Endothelial cell of umbilical vein (primary cell): ENCODE results near the gene RYR2. TPM values are rescaled to one million over a fixed set of nuclear protein-coding genes. Genes with fewer than 3 reads are reported as not detected.

Experiments
- BruUV-seq: library from RNA; stranded (reverse); fragments of 400-500 nt; replicated peaks from 2 replicates; lab custom pipeline; 2021; lab: Mats Ljungman, UMichigan
- CTCF ChIA-PET: fragments of 300-600, 350-600 bp; sonication (Branson Sonifier 250); formaldehyde crosslinking; loops from one replicate; lab custom pipeline; 2021; ENCODE audit warnings: antibody characterized with exemption, inconsistent platforms; lab: Charles Lee
- POLR2A ChIA-PET: fragments of 300-600, 350-600 bp; sonication (Branson Sonifier 250); formaldehyde crosslinking; loops from one replicate; lab custom pipeline; 2021; ENCODE audit warnings: antibody characterized with exemption, inconsistent platforms; lab: Charles Lee
- DNase-seq: peaks from one replicate; pipeline ENCODE4 v3.0.0-alpha.2; 2011; ENCODE audit warnings: low read depth, low spot score
- FAIRE-seq: peaks from 2 replicates; lab custom pipeline; 2011; peaks lifted over from hg19 to GRCh38; lab: Jason Lieb, UNC
- H2AFZ ChIP-seq: 2 replicates; pipeline ENCODE4 v1.6.0; 2012; ENCODE audit warnings: low read depth, low read length, control low read depth, inconsistent platforms
- H3K27ac ChIP-seq: 2 replicates; pipeline ENCODE4 v1.5.1; 2011; ENCODE audit warnings: low read depth, mild to moderate bottlenecking, control low read depth, low read length, moderate library complexity; ENCODE audit not compliant: insufficient read depth
- H3K27me3 ChIP-seq, 2 experiments: 2 replicates each; pipeline versions ENCODE4 v1.6.0 to v1.6.1; 2011; ENCODE audit warnings: low read length in 2 of 2, mixed read lengths in 1 of 2; ENCODE audit not compliant: control insufficient read depth in 2 of 2, insufficient read depth in 2 of 2
- H3K36me3 ChIP-seq, 2 experiments: 2 replicates in 1 of 2; 3 replicates in 1 of 2; pipeline ENCODE4 v1.5.1; 2011; ENCODE audit warnings: low read length in 2 of 2, mild to moderate bottlenecking in 1 of 2, moderate library complexity in 1 of 2; ENCODE audit not compliant: control insufficient read depth in 2 of 2, insufficient read depth in 2 of 2; ENCODE audit errors: extremely low read depth in 1 of 2
- H3K4me1 ChIP-seq: 3 replicates; pipeline ENCODE4 v1.5.1; 2011; ENCODE audit warnings: mild to moderate bottlenecking, low read length; ENCODE audit not compliant: control insufficient read depth, insufficient read depth; ENCODE audit errors: extremely low read depth
- H3K4me2 ChIP-seq: 2 replicates; pipeline ENCODE4 v1.6.1; 2011; ENCODE audit warnings: low read length, control low read depth, mixed read lengths; ENCODE audit not compliant: insufficient read depth
- H3K4me3 ChIP-seq, 3 experiments: fragments of 200-600 bp in 1 of 3; sonication (generic), shearing (Covaris generic) in 1 of 3; replicated peaks in 1 of 3; 2 replicates each; pipeline ENCODE4 v1.5.1; 2011 to 2016; ENCODE audit warnings: control low read depth in 3 of 3, low read length in 3 of 3, mild to moderate bottlenecking in 2 of 3, inconsistent platforms in 1 of 3, low read depth in 1 of 3, moderate library complexity in 1 of 3; ENCODE audit not compliant: insufficient read depth in 1 of 3
- H3K79me2 ChIP-seq: 2 replicates; pipeline ENCODE4 v1.6.0; 2012; ENCODE audit warnings: low read length, inconsistent platforms; ENCODE audit not compliant: control insufficient read depth, insufficient read depth
- H3K9ac ChIP-seq: replicated peaks from 2 replicates; pipeline ENCODE3; 2011; ENCODE audit warnings: low read length, control low read depth; ENCODE audit not compliant: insufficient read depth; ENCODE audit errors: extremely low read depth
- H3K9me1 ChIP-seq: replicated peaks from 3 replicates; pipeline ENCODE4 v1.6.0; 2011; ENCODE audit warnings: mild to moderate bottlenecking, low read length; ENCODE audit not compliant: control insufficient read depth, insufficient read depth; ENCODE audit errors: extremely low read depth
- H3K9me3 ChIP-seq: replicated peaks from 2 replicates; pipeline ENCODE4 v1.5.1; 2012; ENCODE audit warnings: low read length, inconsistent platforms; ENCODE audit not compliant: control insufficient read depth, insufficient read depth
- H4K20me1 ChIP-seq: replicated peaks from 2 replicates; pipeline ENCODE3; 2011; ENCODE audit warnings: mild to moderate bottlenecking, low read length; ENCODE audit not compliant: control insufficient read depth, insufficient read depth; ENCODE audit errors: extremely low read depth
- CTCF ChIP-seq, 2 donors: IDR thresholded peaks; 1 replicate in 1 of 2; 2 replicates in 1 of 2; pipeline ENCODE4 v1.5.1; 2011; ENCODE audit warnings: low read length in 2 of 2, mild to moderate bottlenecking in 2 of 2, moderate library complexity in 2 of 2, control low read depth in 1 of 2, inconsistent platforms in 1 of 2, low read depth in 1 of 2; ENCODE audit not compliant: insufficient read depth in 1 of 2; ENCODE audit errors: extremely low read depth in 1 of 2
- EZH2 ChIP-seq: IDR thresholded peaks from 2 replicates; pipeline ENCODE4 v1.6.1; 2012; ENCODE audit warnings: borderline replicate concordance, low read depth, mild to moderate bottlenecking, moderate library complexity, low read length, inconsistent platforms; ENCODE audit not compliant: severe bottlenecking
- FOS ChIP-seq: IDR thresholded peaks from 2 replicates; pipeline ENCODE4 v1.6.1; 2011; ENCODE audit warnings: mild to moderate bottlenecking, low read length, moderate library complexity, borderline replicate concordance; ENCODE audit not compliant: insufficient read depth
- GATA2 ChIP-seq: IDR thresholded peaks from 2 replicates; pipeline ENCODE4 v1.7.0; 2011; ENCODE audit warnings: low read depth, mild to moderate bottlenecking, moderate library complexity, mixed read lengths, low read length; ENCODE audit not compliant: insufficient read length, insufficient read depth
- JUN ChIP-seq: IDR thresholded peaks from 2 replicates; pipeline ENCODE4 v1.6.1; 2011; ENCODE audit warnings: borderline replicate concordance, low read depth; ENCODE audit not compliant: insufficient read length, insufficient read depth
- MYC ChIP-seq: IDR thresholded peaks from one replicate; pipeline ENCODE4 v1.6.1; 2011; ENCODE audit warnings: mild to moderate bottlenecking, low read depth, low read length
- POLR2A ChIP-seq: IDR thresholded peaks from 2 replicates; pipeline ENCODE4 v1.6.1; 2012; ENCODE audit warnings: low read depth, mild to moderate bottlenecking, control low read depth, low read length
- POLR2AphosphoS5 ChIP-seq: IDR thresholded peaks from 2 replicates; pipeline ENCODE4 v1.6.1; 2012; ENCODE audit warnings: low read depth, mild to moderate bottlenecking, control low read depth, low read length, moderate library complexity; ENCODE audit not compliant: insufficient read depth
- dilution Hi-C: fragments of 300-500 bp; cut with MboI; formaldehyde crosslinking; loops from one replicate; pipeline ENCODE4 v1.15.0; 2019; ENCODE audit warnings: low sequenced_read_pairs; ENCODE audit not compliant: extremely low pct_ligation_motif_present
- intact Hi-C: fragments of 100-400 bp; cut with micrococcal nuclease; formaldehyde crosslinking; loops from one replicate; pipeline ENCODE4 v1.10.0; 2022
- polyA plus RNA-seq, 4 experiments: library from polyadenylated mRNA; depleted of rRNA in 3 of 4; stranded (reverse) in 3 of 4; unstranded in 1 of 4; fragments of >200 nt; gene quantifications; 2 replicates each; pipeline versions ENCODE4 v1.2.1 to v1.2.3, GENCODE V29; 2011 to 2012; ENCODE audit warnings: missing spikeins in 1 of 4
- total RNA-seq: library from RNA; stranded (reverse); gene quantifications from 2 replicates; pipeline ENCODE4 v1.2.3, GENCODE V29; 2021
- TF ChIP-seq, protein P1 (sequence below): IDR thresholded peaks from 2 replicates; pipeline ENCODE4 v1.6.1; 2011; ENCODE audit not compliant: insufficient read depth, insufficient read length

Gene RYR2
- total and polyA plus RNA-seq, 2 donors (not counting 3 experiments of a cell fraction or from before 2014, with no cell fraction given) = not detected

GRCh38 chr1:237470712-237471338 lies 428.8 kb downstream of the RYR2 start:
- CTCF ChIA-PET = no interaction called here
- intact Hi-C loops (no loop called here), dilution Hi-C loops (no loop called here)
- Histone ChIP-seq H3K27me3 (no peaks in the 10 kb centered on the region), H3K4me1 (no peaks in the 10 kb centered on the region), H3K9ac (no peak overlapping the region), H3K36me3 (no peaks in the 10 kb centered on the region), H4K20me1 (no peaks in the 10 kb centered on the region), H3K27ac (no peak overlapping the region), H3K9me1 (no peaks in the 10 kb centered on the region), H3K9me3 (peaks cover 6% of the 10 kb centered on the region), H3K4me3 (no peak overlapping the region), H3K4me2 (no peak overlapping the region), H2AFZ (no peak overlapping the region), H3K79me2 (no peaks in the 10 kb centered on the region)
- TF ChIP-seq POLR2A = no peak
- TF ChIP-seq FOS = no peak
- no peak for TF ChIP-seq JUN
- TF ChIP-seq, protein P1, sequence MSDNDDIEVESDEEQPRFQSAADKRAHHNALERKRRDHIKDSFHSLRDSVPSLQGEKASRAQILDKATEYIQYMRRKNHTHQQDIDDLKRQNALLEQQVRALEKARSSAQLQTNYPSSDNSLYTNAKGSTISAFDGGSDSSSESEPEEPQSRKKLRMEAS = no peak
- TF ChIP-seq MYC = no peak
- TF ChIP-seq GATA2 = no peak
- TF ChIP-seq POLR2AphosphoS5 = no peak
- TF ChIP-seq CTCF (IDR thresholded peaks at IDR 0.05; ENCODE audit: extremely low read depth in 1 of 2, insufficient read depth in 1 of 2, low read depth in 1 of 2, low read length in 2 of 2) = no peak
- TF ChIP-seq EZH2 = no peak
- FAIRE-seq (no peak), DNase-seq (no peak)
- BruUV-seq = no TSS peak
- POLR2A ChIA-PET = no interaction called here
